OCI-M2 (cell line): ENCODE data around the gene ZFP92.

ENCODE experiments used
- DNase-seq: peaks from one replicate; lab custom pipeline; 2025; ENCODE audit not compliant: unreplicated experiment; lab: John Stamatoyannopoulos, UW

The ZFP92 gene

GRCh38 chrX:153454901-153455550 is 43.8 kb downstream of the ZFP92 start:
- no peak for DNase-seq

GRCh38 chrX:153455571-153455970 is 44.3 kb downstream of the ZFP92 start:
- no peak for DNase-seq

- DNase-seq = no peak
Observed at GRCh38 chrX:153456161-153456560, 44.9 kb downstream of the ZFP92 start.

- DNase-seq = no peak
Observed at GRCh38 chrX:153456704-153457103, 45.4 kb downstream of the ZFP92 start.

GRCh38 chrX:153457136-153457825 is 46.0 kb downstream of the ZFP92 start:
- no peak for DNase-seq

- DNase-seq = no peak
Observed at GRCh38 chrX:153457827-153458466, 46.7 kb downstream of the ZFP92 start.

GRCh38 chrX:153458476-153458875 is 47.2 kb downstream of the ZFP92 start:
- no peak for DNase-seq

- DNase-seq = no peak
Observed at GRCh38 chrX:153459986-153460385, 48.7 kb downstream of the ZFP92 start.

- no peak for DNase-seq
Observed at GRCh38 chrX:153460826-153461225, 49.6 kb downstream of the ZFP92 start.
